Stimulated activated CD4-positive, alpha-beta T cell treated with anti-CD3 and anti-CD28 coated beads, Interleukin-1b, Interleukin-23, amount 100 ng/mL, for 24 hours (primary cell): ENCODE results near the gene TPBGL.

ENCODE experiments used
- DNase-seq, 4 experiments: peaks; one replicate each; pipeline ENCODE4 v3.0.0-alpha.2; 2020; ENCODE audit warnings: low read depth in 4 of 4, low spot score in 1 of 4

TPBGL gene

DNA sequence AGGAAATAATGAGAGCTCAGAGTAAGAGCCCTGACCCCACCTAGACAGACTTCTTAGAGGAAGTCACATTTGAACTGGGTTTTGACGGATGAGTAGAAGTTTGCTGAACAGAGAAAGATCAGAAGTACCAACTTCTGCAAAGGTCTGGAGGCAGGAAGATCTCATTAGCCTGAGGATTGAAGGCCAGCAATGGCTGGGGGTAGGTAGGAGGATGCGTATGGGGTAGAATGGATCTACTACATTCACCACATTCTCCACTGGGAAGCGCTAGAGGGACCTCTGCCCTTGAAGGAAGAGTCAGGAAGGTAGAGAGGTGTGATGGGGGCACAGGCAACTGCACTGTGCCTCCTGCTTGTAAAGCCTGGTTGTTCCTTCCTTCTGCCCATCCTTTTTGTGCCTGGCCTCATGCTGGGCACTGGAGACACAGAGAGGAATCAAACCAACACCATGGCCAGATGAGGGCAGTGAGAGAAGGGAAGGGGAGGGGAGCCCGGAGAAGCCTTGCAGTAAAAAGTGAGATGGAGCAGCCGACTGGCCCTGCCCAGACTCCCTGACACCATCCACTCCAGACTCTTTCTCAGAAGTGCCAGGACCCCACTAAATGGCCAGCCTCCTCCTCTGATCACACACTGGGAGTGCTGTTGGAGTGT is 4.9 kb downstream of the TPBGL start:
- no peak for DNase-seq

- no peak for DNase-seq
These were observed 5.6 kb downstream of the TPBGL start for GRCh38 chr11:75246006-75246670.

- DNase-seq: no peak
These were observed 6.2 kb downstream of the TPBGL start for GRCh38 chr11:75246671-75247350.

DNA sequence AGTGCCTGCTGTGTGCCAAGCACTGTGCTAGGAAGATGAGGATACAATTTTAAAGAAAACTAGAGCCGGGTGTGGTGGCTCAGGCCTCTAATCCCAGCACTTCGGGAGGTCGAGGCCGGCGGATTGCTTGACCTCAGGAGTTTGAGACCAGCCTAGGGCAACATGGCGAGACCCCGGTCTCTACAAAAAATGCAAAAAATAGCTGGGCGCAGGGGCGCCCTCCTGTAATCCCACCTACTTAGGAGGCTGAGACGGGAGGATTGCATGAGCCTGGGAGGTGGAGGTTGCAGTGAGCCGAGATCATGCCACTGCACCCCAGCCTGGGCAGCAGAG is 8.3 kb downstream of the TPBGL start:
- DNase-seq: no peak

DNA sequence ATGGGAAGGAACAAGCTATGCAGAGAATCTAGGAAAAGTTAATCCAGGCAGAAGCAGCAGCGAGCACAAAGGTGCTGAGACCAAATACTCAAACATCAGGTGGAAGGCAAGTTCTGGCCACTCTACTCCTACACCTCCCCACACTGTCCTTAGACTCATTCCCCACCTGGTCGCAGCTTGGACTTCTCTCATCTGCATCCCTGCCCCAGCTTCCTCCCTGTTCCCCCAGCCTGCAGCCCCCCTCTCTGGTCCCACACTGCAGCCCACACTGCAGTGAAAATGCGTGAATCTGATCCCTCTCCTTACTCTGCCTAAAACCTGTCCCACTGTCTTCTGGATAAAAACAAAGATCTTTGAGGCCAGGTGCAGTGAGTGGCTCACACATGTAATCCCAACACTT is 9.1 kb downstream of the TPBGL start:
- no peak for DNase-seq

DNA sequence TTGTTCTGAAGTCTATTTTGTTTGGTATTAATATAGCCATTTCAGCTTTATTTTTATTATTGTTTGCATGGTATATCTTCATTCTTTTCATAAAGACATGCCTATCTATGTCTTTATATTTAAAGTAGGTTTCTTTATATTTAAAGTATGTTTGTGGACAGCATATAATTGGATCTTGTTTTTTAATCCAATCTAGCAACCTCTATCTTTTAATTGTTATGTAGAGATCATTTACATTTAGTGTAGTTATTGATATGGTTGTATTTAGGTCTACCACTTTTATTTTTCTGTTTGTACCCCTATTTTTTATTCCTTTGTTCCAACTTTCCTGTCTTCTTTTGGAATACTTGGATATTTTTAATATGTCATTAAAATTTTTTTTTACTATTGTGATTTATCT is 13.8 kb downstream of the TPBGL start:
- no peak for DNase-seq

GRCh38 chr11:75260396-75261170 is 20.0 kb downstream of the TPBGL start:
- DNase-seq: no peak

DNA sequence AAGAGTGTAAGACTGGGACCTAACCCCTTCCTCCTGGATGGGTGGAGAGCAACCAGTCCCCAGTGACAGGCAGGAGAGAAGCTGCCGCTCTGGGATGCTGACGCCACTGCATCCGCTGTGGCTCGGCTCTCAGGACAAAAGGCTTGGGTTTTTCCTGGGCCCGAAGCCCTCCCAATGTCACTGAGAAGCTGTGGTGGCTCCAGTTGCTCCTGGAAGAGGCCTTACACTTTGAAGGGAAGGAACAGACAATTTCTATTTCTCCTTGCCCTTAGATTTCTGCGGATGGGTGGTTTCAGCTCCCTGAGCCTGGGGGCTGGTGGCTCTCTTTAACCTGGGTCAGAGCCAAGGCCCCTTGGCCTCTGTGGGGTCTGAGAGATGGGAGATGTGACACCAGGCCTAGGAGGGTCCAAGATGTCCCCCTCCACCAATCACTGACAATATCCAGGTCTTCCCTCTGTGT is 21.4 kb downstream of the TPBGL start:
- DNase-seq: no peak

DNA sequence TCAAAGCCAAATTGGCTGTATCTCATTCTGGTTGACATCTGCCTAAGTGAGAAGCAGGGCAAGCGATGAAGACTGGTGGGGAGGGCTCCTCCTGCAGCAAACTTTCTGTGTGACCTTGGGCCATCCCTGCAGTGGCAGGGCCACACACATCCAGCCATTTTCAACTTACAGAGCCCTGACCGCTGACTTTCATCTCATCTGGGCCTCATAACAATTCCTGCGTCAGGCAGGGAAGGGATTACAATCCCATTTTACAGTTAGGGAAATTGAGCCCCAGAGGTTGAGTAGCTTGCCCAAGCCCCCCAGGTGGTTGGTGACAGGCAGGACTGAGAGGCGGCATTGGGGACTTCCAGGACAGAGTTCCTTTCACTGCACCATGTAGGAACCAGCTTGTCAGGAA is 21.9 kb downstream of the TPBGL start:
- DNase-seq: no peak

- no peak for DNase-seq
These were observed 22.6 kb downstream of the TPBGL start for GRCh38 chr11:75262961-75263852.

DNA sequence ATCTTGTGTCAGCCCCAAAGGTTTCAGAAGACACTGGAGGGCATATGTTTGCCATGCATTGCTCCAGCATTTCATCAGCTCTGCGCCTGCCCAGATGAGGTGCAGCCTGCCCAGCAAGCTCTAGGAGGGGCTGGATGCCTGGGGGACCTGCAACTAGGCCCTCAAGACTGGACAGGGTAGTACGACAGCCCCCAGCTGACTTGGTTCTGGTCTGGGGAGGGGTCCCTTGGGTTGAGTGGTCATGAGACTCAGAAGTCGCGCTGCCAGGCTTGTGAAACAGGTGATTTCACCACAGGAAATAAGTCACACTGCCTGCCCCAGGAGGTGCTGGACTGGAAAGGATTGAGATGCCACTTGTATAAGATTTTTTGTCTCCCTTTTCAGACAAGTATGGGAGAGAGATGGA is 23.4 kb downstream of the TPBGL start:
- no peak for DNase-seq

DNA sequence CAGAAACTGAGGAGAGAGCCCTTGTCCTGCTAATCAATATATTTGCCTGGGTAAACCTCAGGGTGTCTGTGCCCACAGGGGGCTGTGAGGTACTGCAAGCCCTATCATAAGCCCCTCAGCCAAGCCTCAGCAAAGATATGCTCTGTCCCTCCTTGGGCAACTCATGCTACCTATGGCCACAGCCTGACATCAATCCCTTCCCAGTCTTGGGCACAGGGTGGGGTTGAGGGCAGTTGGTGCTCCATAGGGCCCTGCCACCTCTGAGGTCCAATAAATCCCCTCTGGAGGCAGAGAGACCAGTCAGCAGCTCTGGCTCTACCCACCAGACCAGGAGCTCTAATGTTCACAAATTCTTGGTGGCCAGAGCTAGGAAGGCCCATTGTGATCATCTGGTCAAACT is 23.8 kb downstream of the TPBGL start:
- DNase-seq: no peak

GRCh38 chr11:75264971-75265370 is 24.4 kb downstream of the TPBGL start:
- DNase-seq: no peak

- no peak for DNase-seq
These were observed 25.4 kb downstream of the TPBGL start for GRCh38 chr11:75265851-75266531.

- no peak for DNase-seq
These were observed 26.8 kb downstream of the TPBGL start for GRCh38 chr11:75267171-75267970.

GRCh38 chr11:75268626-75269366 is 28.2 kb downstream of the TPBGL start:
- no peak for DNase-seq

DNA sequence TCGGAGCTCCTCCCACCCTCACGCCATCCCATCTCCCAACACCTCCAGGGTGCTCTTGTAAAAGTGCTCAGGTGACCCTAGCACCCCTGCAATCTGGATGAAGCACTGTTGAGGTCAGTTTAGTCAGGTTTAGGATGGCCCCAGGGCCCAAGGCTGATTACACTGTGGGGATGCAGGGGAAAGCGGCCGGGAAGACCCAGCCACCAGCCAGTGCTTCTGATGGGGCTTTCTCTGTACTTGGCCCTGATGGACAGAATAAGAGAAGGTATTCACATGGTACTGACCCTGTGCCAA is 28.7 kb downstream of the TPBGL start:
- no peak for DNase-seq

- no peak for DNase-seq
These were observed 29.3 kb downstream of the TPBGL start for GRCh38 chr11:75269896-75270295.

DNA sequence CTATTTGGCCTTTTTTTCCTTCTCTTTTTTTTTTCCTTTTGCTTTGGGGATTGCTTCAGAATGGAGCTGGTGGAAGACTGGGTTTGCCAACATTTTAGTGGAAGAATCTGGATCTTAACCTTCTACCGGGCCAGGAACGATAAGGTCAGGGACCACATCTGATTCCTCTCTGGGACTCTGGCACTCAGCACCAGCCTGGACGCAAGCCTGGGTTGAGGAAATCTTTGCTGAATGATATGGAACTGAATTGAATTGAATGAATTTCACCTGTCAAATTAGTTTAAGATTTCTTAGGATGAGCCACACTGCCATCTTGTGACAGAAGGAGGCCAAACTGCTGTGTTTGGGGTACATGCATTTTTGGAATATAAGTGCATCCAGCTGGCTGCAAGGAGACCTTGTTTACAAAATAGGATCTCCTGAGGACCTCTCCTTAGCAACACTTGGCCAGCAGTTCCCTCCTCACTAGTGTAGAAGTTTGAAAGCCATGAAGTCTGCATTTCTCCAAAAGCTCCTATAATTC is 30.4 kb downstream of the TPBGL start:
- no peak for DNase-seq
